ENCODE results near the gene SDHA. TPM values are rescaled to one million over a fixed set of nuclear protein-coding genes. Genes with fewer than 3 reads are reported as not detected.

SDHA gene
- total and polyA plus RNA-seq, 2 of the 13 experiments (the other 11 are each of a cell fraction or from before 2014, with no cell fraction given), result 185 to 240 TPM

DNA sequence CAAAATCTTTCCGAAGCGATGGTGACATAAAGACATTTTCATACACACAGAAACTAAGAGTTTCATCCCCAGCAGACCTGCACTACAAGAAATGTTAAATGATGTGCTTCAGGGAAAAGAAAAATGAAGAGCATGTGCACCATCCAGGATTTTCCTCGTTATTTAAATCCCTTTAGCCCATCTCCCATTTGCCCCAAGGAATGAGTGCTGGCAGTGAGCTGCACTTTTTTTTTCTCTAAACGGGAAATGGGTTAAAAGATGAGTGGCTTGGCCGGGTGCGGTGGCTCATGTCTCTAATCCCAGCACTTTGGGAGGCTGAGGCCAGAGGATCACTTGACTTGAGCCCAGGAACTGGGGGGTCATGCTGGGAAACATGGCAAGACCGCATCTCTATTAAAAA, 33.6 kb upstream of the SDHA start:
- H3K79me2 ChIP-seq (ENCODE audit: insufficient read depth, low read length), result no peaks in the 10 kb centered on the region
- no peak overlapping the region for H3K4me3 ChIP-seq (replicated peaks in 1 of 3; ENCODE audit: insufficient read depth in 1 of 3, low read depth in 2 of 3, low read length in 3 of 3)
- no peak overlapping the region for H3K9ac ChIP-seq (ENCODE audit: insufficient read depth, low read depth, low read length)
- FAIRE-seq (no peak), DNase-seq (ENCODE audit: low spot score) (no peak), ATAC-seq (no peak)
- no peak overlapping the region for H2AFZ ChIP-seq (ENCODE audit: low read length)
- no TSS peak for BruUV-seq (replicated peaks)
- TF ChIP-seq PHF21A (CRISPR knock-in tag; IDR thresholded peaks at IDR 0.05) (no peak), NR1H2 (CRISPR knock-in tag; IDR thresholded peaks at IDR 0.05; ENCODE audit: borderline replicate concordance, low read depth) (no peak), SP4 (CRISPR knock-in tag; IDR thresholded peaks at IDR 0.05) (no peak), CBX1 (IDR thresholded peaks at IDR 0.05; ENCODE audit: low read depth) (no peak)
- TF ChIP-seq, protein P1, sequence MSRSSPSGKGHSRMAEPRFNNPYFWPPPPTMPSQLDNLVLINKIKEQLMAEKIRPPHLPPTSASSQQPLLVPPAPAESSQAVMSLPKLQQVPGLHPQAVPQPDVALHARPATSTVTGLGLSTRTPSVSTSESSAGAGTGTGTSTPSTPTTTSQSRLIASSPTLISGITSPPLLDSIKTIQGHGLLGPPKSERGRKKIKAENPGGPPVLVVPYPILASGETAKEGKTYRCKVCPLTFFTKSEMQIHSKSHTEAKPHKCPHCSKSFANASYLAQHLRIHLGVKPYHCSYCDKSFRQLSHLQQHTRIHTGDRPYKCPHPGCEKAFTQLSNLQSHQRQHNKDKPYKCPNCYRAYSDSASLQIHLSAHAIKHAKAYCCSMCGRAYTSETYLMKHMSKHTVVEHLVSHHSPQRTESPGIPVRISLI (CRISPR knock-in tag; IDR thresholded peaks at IDR 0.05; ENCODE audit: borderline replicate concordance), result no peak
- TF ChIP-seq, protein P2, sequence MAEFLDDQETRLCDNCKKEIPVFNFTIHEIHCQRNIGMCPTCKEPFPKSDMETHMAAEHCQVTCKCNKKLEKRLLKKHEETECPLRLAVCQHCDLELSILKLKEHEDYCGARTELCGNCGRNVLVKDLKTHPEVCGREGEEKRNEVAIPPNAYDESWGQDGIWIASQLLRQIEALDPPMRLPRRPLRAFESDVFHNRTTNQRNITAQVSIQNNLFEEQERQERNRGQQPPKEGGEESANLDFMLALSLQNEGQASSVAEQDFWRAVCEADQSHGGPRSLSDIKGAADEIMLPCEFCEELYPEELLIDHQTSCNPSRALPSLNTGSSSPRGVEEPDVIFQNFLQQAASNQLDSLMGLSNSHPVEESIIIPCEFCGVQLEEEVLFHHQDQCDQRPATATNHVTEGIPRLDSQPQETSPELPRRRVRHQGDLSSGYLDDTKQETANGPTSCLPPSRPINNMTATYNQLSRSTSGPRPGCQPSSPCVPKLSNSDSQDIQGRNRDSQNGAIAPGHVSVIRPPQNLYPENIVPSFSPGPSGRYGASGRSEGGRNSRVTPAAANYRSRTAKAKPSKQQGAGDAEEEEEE (CRISPR knock-in tag; IDR thresholded peaks at IDR 0.05; ENCODE audit: borderline replicate concordance), result no peak
- TF ChIP-seq, protein P3, sequence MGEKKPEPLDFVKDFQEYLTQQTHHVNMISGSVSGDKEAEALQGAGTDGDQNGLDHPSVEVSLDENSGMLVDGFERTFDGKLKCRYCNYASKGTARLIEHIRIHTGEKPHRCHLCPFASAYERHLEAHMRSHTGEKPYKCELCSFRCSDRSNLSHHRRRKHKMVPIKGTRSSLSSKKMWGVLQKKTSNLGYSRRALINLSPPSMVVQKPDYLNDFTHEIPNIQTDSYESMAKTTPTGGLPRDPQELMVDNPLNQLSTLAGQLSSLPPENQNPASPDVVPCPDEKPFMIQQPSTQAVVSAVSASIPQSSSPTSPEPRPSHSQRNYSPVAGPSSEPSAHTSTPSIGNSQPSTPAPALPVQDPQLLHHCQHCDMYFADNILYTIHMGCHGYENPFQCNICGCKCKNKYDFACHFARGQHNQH (CRISPR knock-in tag; IDR thresholded peaks at IDR 0.05), result no peak
- ChIA-PET CTCF (ENCODE audit: low intra/inter-chr PET ratio, low total read pairs) (no interaction called here), POLR2A (no interaction called here)
- WGBS (ENCODE audit: low lambda C conversion rate), result 36% methylated on average over 7 of the region's 7 CpGs
- H4K20me1 ChIP-seq (ENCODE audit: insufficient read depth, low read length), result no peaks in the 10 kb centered on the region
- H3K36me3 ChIP-seq (replicated peaks in 1 of 2; ENCODE audit: control insufficient read depth in 1 of 2, insufficient read depth in 2 of 2, low read length in 2 of 2), result no peaks in the 10 kb centered on the region
- in situ Hi-C loops (cut with HindIII; ENCODE audit: extremely low pct_ligation_motif_present, low pct_unique_long_range_greater_than_20kb) (no loop called here), intact Hi-C loops (cut with micrococcal nuclease; ENCODE audit: unreplicated experiment) (no loop called here)
- peaks cover 13% of the 10 kb centered on the region for H3K4me1 ChIP-seq (ENCODE audit: insufficient read depth, low read length)
- H3K4me2 ChIP-seq (ENCODE audit: low read depth, low read length), result no peak overlapping the region
- no peaks in the 10 kb centered on the region for H3K9me3 ChIP-seq (ENCODE audit: low read length)
- H3K27ac ChIP-seq (ENCODE audit: extremely low read length, insufficient read depth, low read length), result no peak overlapping the region
- peaks cover 0 to 27% of the 10 kb centered on the region in 2 experiments; a peak in 4 of 5 replicates for H3K27me3 ChIP-seq (ENCODE audit: control insufficient read depth in 1 of 2, insufficient read depth in 2 of 2, low read length in 2 of 2)
